HEK293 (cell line): ENCODE measurements around the gene ABCA2.

Source experiments
- GLIS1 ChIP-seq: fragments of 450-650 bp; formaldehyde crosslinking; IDR thresholded peaks from 2 replicates; pipeline ENCODE4 v1.5.1; 2016; ENCODE audit warnings: missing biosample characterization, missing genetic modification characterization
- KLF1 ChIP-seq: fragments of 450-650 bp; formaldehyde crosslinking; IDR thresholded peaks from 2 replicates; pipeline ENCODE4 v1.5.1; 2016; ENCODE audit warnings: missing biosample characterization, missing genetic modification characterization
- KLF9 ChIP-seq: fragments of 450-650 bp; formaldehyde crosslinking; IDR thresholded peaks from 2 replicates; pipeline ENCODE4 v1.5.1; 2016; ENCODE audit warnings: missing biosample characterization, missing genetic modification characterization, low read depth
- OVOL3 ChIP-seq: fragments of 450-650 bp; formaldehyde crosslinking; IDR thresholded peaks from 2 replicates; pipeline ENCODE4 v1.5.1; 2016; ENCODE audit warnings: missing biosample characterization, missing genetic modification characterization
- REPIN1 ChIP-seq: fragments of 450-650 bp; formaldehyde crosslinking; IDR thresholded peaks from 2 replicates; pipeline ENCODE4 v1.5.1; 2017; ENCODE audit warnings: missing biosample characterization, missing genetic modification characterization, low read depth
- SP2 ChIP-seq: fragments of 450-650 bp; formaldehyde crosslinking; IDR thresholded peaks from 2 replicates; pipeline ENCODE4 v1.5.1; 2016; ENCODE audit warnings: missing biosample characterization, missing genetic modification characterization
- SP3 ChIP-seq: fragments of 450-650 bp; formaldehyde crosslinking; IDR thresholded peaks from 2 replicates; pipeline ENCODE4 v1.5.1; 2016; ENCODE audit warnings: missing biosample characterization, missing genetic modification characterization
- ZNF23 ChIP-seq: fragments of 450-650 bp; formaldehyde crosslinking; IDR thresholded peaks from 2 replicates; pipeline ENCODE4 v1.5.1; 2016; ENCODE audit warnings: missing biosample characterization, missing genetic modification characterization, borderline replicate concordance
- ZNF335 ChIP-seq: fragments of 450-650 bp; formaldehyde crosslinking; conservative IDR thresholded peaks from 2 replicates; pipeline ENCODE4 v1.5.1; 2016; ENCODE audit warnings: missing biosample characterization, missing genetic modification characterization
- ZNF350 ChIP-seq: fragments of 450-650 bp; formaldehyde crosslinking; IDR thresholded peaks from 2 replicates; pipeline ENCODE4 v1.5.0; 2017; ENCODE audit warnings: missing biosample characterization, mild to moderate bottlenecking, missing genetic modification characterization
- ZNF473 ChIP-seq: fragments of 450-650 bp; formaldehyde crosslinking; IDR thresholded peaks from 2 replicates; pipeline ENCODE4 v1.5.1; 2017; ENCODE audit warnings: missing biosample characterization, missing genetic modification characterization
- ZNF501 ChIP-seq: fragments of 450-650 bp; formaldehyde crosslinking; IDR thresholded peaks from 2 replicates; pipeline ENCODE4 v1.5.1; 2016; ENCODE audit warnings: missing biosample characterization, missing genetic modification characterization
- ZNF560 ChIP-seq: fragments of 450-650 bp; formaldehyde crosslinking; IDR thresholded peaks from 2 replicates; pipeline ENCODE4 v1.5.1; 2017; ENCODE audit warnings: missing biosample characterization, missing genetic modification characterization, borderline replicate concordance
- ZNF629 ChIP-seq: fragments of 450-650 bp; formaldehyde crosslinking; IDR thresholded peaks from 2 replicates; pipeline ENCODE4 v1.5.1; 2017; ENCODE audit warnings: missing biosample characterization, missing genetic modification characterization
- ZNF76 ChIP-seq: fragments of 450-650 bp; formaldehyde crosslinking; IDR thresholded peaks from 2 replicates; pipeline ENCODE4; 2016; ENCODE audit warnings: low read depth, missing biosample characterization, missing genetic modification characterization, borderline replicate concordance
- TF ChIP-seq, protein P1 (sequence below): fragments of 450-650 bp; formaldehyde crosslinking; IDR thresholded peaks from 2 replicates; pipeline ENCODE4 v1.5.1; 2016; ENCODE audit warnings: missing biosample characterization, missing genetic modification characterization
- TF ChIP-seq, protein P2 (sequence below): fragments of 450-650 bp; formaldehyde crosslinking; IDR thresholded peaks from 2 replicates; pipeline ENCODE4 v1.5.1; 2016; ENCODE audit warnings: missing biosample characterization, missing genetic modification characterization, borderline replicate concordance
- TF ChIP-seq, protein P3 (sequence below): fragments of 450-650 bp; formaldehyde crosslinking; IDR thresholded peaks from 2 replicates; pipeline ENCODE4 v1.5.1; 2016; ENCODE audit warnings: missing biosample characterization, missing genetic modification characterization
- TF ChIP-seq, protein P4 (sequence below): fragments of 450-650 bp; formaldehyde crosslinking; IDR thresholded peaks from 2 replicates; pipeline ENCODE4 v1.5.1; 2016; ENCODE audit warnings: missing biosample characterization, missing genetic modification characterization
- TF ChIP-seq, protein P5 (sequence below): fragments of 450-650 bp; formaldehyde crosslinking; IDR thresholded peaks from 2 replicates; pipeline ENCODE4 v1.5.1; 2016; ENCODE audit warnings: missing biosample characterization, missing genetic modification characterization
- TF ChIP-seq, protein P6 (sequence below): fragments of 450-650 bp; formaldehyde crosslinking; IDR thresholded peaks from 2 replicates; pipeline ENCODE4 v1.5.0; 2017; ENCODE audit warnings: missing biosample characterization, missing genetic modification characterization, borderline replicate concordance

The ABCA2 gene

DNA sequence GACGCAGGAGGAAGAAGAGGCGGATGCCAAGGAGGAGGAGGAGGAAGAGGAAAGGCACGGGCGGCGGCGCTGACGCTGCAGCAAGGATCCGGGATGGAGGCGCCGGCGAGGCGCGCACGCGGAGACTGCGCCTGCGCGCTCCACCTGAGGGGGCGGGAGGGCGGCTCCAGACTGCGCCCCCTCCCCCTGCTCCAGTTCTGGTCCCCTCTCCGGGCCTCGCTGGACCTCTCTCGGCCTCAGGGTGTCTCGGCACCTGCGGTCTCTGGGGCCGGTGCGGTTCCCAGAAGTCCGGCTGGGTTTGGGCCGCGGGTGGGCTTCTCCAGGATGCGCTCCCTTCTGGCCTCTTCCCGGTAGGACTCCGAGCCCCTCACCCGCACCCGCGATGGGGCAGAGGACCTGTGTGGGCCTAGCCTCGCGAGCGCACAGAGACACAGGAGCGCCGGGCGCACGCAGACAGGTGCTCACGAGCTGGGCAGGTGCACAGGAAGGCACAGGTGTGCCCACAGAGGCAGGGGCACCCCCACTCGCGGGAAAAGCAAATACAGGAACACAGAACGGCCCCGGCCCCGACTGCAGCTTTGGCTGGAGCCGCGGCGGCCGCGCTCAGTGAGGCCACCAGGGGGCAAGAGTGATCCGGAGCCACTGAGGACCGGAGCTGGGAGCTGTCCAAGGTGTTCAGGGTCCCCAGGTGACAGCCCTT is 18.2 kb upstream of the ABCA2 start, which contains the start of gene NPDC1 (continued):
- TF ChIP-seq, protein P1, sequence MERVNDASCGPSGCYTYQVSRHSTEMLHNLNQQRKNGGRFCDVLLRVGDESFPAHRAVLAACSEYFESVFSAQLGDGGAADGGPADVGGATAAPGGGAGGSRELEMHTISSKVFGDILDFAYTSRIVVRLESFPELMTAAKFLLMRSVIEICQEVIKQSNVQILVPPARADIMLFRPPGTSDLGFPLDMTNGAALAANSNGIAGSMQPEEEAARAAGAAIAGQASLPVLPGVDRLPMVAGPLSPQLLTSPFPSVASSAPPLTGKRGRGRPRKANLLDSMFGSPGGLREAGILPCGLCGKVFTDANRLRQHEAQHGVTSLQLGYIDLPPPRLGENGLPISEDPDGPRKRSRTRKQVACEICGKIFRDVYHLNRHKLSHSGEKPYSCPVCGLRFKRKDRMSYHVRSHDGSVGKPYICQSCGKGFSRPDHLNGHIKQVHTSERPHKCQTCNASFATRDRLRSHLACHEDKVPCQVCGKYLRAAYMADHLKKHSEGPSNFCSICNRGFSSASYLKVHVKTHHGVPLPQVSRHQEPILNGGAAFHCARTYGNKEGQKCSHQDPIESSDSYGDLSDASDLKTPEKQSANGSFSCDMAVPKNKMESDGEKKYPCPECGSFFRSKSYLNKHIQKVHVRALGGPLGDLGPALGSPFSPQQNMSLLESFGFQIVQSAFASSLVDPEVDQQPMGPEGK (tag by site-specific recombination): peak; percentile 97
- TF ChIP-seq ZNF560 (tag by site-specific recombination) (0 out of 2 replicates have a peak, but pooled peaks have one; percentile 31), ZNF23 (tag by site-specific recombination) (no peak), REPIN1 (tag by site-specific recombination) (0 out of 2 replicates have a peak, but pooled peaks have one; percentile 55), KLF9 (peak; percentile 77), SP2 (tag by site-specific recombination) (peak; percentile 81), GLIS1 (tag by site-specific recombination) (peak; percentile 34), ZNF335 (tag by site-specific recombination) (peak; percentile 92), ZNF501 (peak; percentile 87), ZNF76 (tag by site-specific recombination) (peak; percentile 33; the same call in 1 of the 2 replicates), ZNF473 (tag by site-specific recombination) (no peak), KLF1 (tag by site-specific recombination) (peak; percentile 67), OVOL3 (tag by site-specific recombination) (no peak), ZNF629 (peak; percentile 43; the same call in 1 of the 2 replicates), SP3 (tag by site-specific recombination) (peak; percentile 74), ZNF350 (tag by site-specific recombination) (no peak)
- TF ChIP-seq, protein P2, sequence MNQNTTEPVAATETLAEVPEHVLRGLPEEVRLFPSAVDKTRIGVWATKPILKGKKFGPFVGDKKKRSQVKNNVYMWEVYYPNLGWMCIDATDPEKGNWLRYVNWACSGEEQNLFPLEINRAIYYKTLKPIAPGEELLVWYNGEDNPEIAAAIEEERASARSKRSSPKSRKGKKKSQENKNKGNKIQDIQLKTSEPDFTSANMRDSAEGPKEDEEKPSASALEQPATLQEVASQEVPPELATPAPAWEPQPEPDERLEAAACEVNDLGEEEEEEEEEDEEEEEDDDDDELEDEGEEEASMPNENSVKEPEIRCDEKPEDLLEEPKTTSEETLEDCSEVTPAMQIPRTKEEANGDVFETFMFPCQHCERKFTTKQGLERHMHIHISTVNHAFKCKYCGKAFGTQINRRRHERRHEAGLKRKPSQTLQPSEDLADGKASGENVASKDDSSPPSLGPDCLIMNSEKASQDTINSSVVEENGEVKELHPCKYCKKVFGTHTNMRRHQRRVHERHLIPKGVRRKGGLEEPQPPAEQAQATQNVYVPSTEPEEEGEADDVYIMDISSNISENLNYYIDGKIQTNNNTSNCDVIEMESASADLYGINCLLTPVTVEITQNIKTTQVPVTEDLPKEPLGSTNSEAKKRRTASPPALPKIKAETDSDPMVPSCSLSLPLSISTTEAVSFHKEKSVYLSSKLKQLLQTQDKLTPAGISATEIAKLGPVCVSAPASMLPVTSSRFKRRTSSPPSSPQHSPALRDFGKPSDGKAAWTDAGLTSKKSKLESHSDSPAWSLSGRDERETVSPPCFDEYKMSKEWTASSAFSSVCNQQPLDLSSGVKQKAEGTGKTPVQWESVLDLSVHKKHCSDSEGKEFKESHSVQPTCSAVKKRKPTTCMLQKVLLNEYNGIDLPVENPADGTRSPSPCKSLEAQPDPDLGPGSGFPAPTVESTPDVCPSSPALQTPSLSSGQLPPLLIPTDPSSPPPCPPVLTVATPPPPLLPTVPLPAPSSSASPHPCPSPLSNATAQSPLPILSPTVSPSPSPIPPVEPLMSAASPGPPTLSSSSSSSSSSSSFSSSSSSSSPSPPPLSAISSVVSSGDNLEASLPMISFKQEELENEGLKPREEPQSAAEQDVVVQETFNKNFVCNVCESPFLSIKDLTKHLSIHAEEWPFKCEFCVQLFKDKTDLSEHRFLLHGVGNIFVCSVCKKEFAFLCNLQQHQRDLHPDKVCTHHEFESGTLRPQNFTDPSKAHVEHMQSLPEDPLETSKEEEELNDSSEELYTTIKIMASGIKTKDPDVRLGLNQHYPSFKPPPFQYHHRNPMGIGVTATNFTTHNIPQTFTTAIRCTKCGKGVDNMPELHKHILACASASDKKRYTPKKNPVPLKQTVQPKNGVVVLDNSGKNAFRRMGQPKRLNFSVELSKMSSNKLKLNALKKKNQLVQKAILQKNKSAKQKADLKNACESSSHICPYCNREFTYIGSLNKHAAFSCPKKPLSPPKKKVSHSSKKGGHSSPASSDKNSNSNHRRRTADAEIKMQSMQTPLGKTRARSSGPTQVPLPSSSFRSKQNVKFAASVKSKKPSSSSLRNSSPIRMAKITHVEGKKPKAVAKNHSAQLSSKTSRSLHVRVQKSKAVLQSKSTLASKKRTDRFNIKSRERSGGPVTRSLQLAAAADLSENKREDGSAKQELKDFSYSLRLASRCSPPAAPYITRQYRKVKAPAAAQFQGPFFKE: peak; percentile 40; the same call in 1 of the 2 replicates
- TF ChIP-seq, protein P3, sequence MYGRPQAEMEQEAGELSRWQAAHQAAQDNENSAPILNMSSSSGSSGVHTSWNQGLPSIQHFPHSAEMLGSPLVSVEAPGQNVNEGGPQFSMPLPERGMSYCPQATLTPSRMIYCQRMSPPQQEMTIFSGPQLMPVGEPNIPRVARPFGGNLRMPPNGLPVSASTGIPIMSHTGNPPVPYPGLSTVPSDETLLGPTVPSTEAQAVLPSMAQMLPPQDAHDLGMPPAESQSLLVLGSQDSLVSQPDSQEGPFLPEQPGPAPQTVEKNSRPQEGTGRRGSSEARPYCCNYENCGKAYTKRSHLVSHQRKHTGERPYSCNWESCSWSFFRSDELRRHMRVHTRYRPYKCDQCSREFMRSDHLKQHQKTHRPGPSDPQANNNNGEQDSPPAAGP (tag by site-specific recombination): 0 out of 2 replicates have a peak, but pooled peaks have one; percentile 33
- TF ChIP-seq, protein P4, sequence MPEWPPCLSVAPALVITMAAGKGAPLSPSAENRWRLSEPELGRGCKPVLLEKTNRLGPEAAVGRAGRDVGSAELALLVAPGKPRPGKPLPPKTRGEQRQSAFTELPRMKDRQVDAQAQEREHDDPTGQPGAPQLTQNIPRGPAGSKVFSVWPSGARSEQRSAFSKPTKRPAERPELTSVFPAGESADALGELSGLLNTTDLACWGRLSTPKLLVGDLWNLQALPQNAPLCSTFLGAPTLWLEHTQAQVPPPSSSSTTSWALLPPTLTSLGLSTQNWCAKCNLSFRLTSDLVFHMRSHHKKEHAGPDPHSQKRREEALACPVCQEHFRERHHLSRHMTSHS (tag by site-specific recombination): no peak
- TF ChIP-seq, protein P5, sequence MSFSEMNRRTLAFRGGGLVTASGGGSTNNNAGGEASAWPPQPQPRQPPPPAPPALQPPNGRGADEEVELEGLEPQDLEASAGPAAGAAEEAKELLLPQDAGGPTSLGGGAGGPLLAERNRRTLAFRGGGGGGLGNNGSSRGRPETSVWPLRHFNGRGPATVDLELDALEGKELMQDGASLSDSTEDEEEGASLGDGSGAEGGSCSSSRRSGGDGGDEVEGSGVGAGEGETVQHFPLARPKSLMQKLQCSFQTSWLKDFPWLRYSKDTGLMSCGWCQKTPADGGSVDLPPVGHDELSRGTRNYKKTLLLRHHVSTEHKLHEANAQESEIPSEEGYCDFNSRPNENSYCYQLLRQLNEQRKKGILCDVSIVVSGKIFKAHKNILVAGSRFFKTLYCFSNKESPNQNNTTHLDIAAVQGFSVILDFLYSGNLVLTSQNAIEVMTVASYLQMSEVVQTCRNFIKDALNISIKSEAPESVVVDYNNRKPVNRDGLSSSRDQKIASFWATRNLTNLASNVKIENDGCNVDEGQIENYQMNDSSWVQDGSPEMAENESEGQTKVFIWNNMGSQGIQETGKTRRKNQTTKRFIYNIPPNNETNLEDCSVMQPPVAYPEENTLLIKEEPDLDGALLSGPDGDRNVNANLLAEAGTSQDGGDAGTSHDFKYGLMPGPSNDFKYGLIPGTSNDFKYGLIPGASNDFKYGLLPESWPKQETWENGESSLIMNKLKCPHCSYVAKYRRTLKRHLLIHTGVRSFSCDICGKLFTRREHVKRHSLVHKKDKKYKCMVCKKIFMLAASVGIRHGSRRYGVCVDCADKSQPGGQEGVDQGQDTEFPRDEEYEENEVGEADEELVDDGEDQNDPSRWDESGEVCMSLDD (tag by site-specific recombination): peak; percentile 85
- TF ChIP-seq, protein P6, sequence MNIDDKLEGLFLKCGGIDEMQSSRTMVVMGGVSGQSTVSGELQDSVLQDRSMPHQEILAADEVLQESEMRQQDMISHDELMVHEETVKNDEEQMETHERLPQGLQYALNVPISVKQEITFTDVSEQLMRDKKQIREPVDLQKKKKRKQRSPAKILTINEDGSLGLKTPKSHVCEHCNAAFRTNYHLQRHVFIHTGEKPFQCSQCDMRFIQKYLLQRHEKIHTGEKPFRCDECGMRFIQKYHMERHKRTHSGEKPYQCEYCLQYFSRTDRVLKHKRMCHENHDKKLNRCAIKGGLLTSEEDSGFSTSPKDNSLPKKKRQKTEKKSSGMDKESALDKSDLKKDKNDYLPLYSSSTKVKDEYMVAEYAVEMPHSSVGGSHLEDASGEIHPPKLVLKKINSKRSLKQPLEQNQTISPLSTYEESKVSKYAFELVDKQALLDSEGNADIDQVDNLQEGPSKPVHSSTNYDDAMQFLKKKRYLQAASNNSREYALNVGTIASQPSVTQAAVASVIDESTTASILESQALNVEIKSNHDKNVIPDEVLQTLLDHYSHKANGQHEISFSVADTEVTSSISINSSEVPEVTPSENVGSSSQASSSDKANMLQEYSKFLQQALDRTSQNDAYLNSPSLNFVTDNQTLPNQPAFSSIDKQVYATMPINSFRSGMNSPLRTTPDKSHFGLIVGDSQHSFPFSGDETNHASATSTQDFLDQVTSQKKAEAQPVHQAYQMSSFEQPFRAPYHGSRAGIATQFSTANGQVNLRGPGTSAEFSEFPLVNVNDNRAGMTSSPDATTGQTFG (tag by site-specific recombination): no peak
